Measurements from ENCODE around the gene ACOT11.
"Not testable (repeated sequence)": the region's sequence is repeated elsewhere in the genome, so short reads cannot be mapped to it uniquely, and the experiment has no call there.

ACOT11 gene

GRCh38 chr1:54615531-54616279 lies 67.7 kb downstream of the ACOT11 start:
- TF ChIP-seq CTCF (conservative IDR thresholded peaks at IDR 0.05) = no peak
- no peak overlapping the region for H3K27ac ChIP-seq

GRCh38 chr1:54619749-54620148 lies 71.7 kb downstream of the ACOT11 start:
- TF ChIP-seq CTCF (conservative IDR thresholded peaks at IDR 0.05) = no peak
- no peak overlapping the region for H3K27ac ChIP-seq

- H3K27ac ChIP-seq = no peak within 1 kb of the TSS
- TF ChIP-seq CTCF (conservative IDR thresholded peaks at IDR 0.05) = no peak
These were observed 75.4 kb downstream of the ACOT11 start, which contains the start of gene FAM151A for GRCh38 chr1:54623216-54624007. FAM151A (minus strand) TSS chr1:54623525; CDS start chr1:54623395, 130 bp downstream.

- TF ChIP-seq CTCF (conservative IDR thresholded peaks at IDR 0.05) = no peak
- no peak overlapping the region for H3K27ac ChIP-seq
These were observed 76.7 kb downstream of the ACOT11 start for GRCh38 chr1:54624466-54625464.

GRCh38 chr1:54627196-54627595 lies 79.2 kb downstream of the ACOT11 start:
- no peak for TF ChIP-seq CTCF (conservative IDR thresholded peaks at IDR 0.05)

GRCh38 chr1:54635804-54636203 lies 87.8 kb downstream of the ACOT11 start:
- not testable (repeated sequence) for H3K27ac ChIP-seq

More at GRCh38 chr1:54627196-54627595, 79.2 kb downstream of the ACOT11 start:
- H3K27ac ChIP-seq = no peak overlapping the region

- H3K27ac ChIP-seq = not testable (repeated sequence)
These were observed 88.7 kb downstream of the ACOT11 start for GRCh38 chr1:54636461-54637446.
